HK-2 (cell line): Measurements from ENCODE around the gene ZSWIM8.
A peak's percentile ranks its signal among the peaks of the same experiment; 100 is the strongest.
"Not testable (repeated sequence)": the region's sequence is repeated elsewhere in the genome, so short reads cannot be mapped to it uniquely, and the experiment has no call there.

Experiments used
- DNase-seq: peaks from one replicate; pipeline ENCODE4 v3.0.0-alpha.2; 2018; ENCODE audit not compliant: unreplicated experiment

ZSWIM8 gene, protein sequence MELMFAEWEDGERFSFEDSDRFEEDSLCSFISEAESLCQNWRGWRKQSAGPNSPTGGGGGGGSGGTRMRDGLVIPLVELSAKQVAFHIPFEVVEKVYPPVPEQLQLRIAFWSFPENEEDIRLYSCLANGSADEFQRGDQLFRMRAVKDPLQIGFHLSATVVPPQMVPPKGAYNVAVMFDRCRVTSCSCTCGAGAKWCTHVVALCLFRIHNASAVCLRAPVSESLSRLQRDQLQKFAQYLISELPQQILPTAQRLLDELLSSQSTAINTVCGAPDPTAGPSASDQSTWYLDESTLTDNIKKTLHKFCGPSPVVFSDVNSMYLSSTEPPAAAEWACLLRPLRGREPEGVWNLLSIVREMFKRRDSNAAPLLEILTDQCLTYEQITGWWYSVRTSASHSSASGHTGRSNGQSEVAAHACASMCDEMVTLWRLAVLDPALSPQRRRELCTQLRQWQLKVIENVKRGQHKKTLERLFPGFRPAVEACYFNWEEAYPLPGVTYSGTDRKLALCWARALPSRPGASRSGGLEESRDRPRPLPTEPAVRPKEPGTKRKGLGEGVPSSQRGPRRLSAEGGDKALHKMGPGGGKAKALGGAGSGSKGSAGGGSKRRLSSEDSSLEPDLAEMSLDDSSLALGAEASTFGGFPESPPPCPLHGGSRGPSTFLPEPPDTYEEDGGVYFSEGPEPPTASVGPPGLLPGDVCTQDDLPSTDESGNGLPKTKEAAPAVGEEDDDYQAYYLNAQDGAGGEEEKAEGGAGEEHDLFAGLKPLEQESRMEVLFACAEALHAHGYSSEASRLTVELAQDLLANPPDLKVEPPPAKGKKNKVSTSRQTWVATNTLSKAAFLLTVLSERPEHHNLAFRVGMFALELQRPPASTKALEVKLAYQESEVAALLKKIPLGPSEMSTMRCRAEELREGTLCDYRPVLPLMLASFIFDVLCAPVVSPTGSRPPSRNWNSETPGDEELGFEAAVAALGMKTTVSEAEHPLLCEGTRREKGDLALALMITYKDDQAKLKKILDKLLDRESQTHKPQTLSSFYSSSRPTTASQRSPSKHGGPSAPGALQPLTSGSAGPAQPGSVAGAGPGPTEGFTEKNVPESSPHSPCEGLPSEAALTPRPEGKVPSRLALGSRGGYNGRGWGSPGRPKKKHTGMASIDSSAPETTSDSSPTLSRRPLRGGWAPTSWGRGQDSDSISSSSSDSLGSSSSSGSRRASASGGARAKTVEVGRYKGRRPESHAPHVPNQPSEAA (N-terminal part only)

DNA sequence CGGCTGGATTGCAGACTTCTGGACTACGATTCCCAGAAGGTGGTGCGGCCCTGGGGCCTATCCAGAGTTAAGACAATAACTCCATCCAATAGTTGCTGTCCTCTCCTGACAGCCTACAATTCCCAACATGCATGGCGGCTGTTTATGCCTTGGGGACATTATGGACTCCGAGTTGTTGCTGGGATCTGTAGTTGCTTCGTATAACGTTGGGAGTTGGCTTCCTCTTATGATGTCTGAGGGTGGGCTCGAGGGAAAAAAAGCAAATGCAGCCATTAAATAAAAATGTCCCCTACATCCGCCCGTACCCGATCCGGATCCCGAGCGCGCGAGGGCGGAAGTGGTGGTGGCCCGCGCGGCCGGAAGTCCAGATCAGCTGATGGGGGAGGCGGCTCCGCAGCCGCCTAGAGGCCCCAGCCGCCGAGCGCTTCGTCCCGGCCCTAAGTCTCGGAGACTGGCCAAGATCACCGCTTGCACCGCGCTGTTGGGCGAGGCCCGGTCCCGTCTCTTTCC, at the start of gene ZSWIM8:
Gene ZSWIM8 (plus strand): TSS at position 396 of the 510 bp plus-strand sequence. CDS start 273 bp downstream, outside the sequence.
- DNase-seq, result peak; percentile 90

DNA sequence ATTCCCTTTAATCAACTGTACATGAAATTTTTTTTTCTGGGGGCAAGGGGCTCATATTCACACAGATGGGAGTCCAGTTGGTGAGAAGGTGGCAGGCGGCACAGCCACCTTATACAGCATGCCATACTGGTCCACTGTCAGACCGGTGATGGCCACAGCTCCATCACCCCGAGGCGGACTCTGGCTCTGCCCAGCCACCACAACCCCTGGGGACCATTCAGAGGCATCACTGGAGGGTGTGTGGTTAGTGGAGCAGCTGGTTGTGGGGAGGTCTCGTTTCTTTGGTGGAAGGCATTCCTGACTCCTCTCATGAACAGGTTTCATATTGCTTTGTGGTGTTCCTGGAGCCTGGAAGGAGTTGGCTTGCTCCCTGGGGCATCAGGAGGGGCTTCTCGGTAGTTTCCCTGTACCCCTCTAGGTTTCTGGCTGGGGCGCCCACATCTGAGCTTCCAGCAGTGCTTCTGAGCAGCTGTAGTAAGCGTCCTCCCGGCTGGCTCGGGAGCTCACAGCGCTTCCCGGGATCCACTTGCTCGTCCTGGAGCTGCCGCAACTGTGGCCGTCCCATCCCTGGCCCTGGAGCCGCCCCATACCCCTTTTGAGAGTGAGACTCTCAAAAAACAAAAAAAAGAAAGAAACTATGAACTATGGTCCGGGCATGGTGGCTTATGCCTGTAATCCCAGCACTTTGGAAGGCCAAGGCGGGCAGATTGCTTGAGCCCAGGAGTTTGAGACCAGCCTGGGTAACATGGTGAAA, 44.7 kb upstream of the ZSWIM8 start:
- not testable (repeated sequence) for DNase-seq

DNA sequence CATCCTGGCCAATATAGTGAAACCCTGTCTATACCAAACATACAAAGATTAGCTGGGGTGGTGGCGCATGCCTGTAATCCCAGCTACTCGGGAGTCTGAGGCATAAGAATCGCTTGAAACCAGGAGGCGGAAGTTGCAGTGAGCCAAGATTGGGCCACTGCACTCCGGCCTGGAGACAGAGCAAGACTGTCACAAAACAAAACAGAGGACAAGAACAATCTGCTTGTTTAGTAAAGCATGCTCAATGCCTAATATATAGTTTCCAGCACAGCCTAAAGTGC, 43.0 kb upstream of the ZSWIM8 start:
- no peak for DNase-seq

DNA sequence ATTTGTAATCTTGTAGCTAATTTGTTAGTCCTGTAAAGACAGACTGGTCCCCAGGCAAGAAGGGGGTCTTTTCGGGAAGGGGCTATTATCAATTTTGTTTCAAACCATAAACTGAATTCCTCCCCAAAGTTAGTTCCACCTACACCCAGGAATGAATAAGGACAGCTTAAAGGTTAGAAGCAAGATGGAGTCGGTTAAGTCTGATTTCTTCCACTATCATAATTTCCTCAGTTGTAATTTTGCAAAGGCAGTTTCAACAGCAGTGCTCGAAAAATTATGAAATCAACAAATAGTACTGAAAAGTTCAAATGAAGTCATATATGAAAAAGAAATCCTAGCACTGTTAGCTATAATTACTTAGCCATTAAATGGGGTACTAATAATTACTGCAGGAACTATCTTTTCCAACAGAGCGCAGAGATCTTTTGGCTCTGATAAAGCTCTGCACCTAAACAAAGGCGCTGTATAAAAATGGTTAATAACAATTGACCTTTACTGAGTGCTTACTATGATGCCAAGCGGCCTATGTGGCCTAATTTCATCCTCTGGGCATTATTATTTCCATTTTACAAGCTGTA, 42.0 kb upstream of the ZSWIM8 start:
- DNase-seq, result no peak

DNA sequence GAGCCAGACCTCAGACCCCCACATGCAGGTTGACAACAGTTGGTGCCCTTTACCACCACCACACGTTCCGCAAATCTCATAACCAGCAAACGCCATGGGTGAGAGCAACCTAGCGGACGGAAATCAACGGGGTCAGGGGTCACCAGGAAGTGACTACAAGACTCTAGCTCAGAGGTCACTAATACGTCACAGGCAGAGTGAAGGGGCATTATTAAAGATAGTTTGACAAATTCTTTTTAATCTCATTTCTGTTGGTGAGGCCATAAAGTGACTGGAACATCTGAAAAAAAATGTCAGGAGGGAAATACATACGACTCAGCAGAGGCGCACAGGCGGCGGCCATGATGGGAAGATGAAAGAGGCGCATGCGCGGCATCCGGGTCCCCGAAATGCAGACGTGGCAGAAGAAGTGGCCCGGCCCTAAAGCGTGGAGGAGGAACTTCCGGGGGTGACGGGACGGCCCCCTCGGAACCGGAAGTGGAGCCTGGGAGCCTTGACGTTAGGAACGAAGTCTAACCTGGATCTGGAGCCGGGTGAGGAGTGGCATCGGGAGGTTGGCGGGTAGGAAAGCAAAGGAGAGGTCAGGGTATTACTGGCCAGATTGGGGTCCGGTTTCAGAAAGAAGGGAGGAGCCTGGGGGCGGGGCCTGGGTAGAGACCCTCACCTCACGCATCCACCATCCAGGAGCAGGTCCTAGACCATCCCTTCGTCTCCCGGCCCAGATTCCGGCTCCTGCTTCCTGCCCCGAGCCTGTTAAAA, 41.3 kb upstream of the ZSWIM8 start, which contains the start of gene SEC24C:
Gene SEC24C (plus strand): TSS at position 468 of the 759 bp plus-strand sequence. CDS start 2,461 bp downstream, outside the sequence.
- DNase-seq, result peak; percentile 96

DNA sequence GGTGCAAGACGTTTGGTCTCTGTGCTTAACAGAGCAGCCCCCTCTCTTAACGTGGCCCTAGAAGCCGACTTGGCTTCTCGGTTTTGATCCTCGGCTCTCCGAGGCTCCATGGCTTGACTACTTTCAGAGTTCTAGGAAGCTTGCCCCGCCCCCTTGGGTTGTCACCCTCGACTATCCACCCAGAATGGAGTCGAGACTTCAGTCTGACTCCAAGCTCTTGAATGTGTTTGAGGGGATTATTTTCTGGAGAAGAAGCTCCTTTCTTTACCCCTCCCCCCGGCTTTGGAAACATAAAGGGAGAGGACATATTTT, 40.8 kb upstream of the ZSWIM8 start:
- peak; percentile 56 for DNase-seq

DNA sequence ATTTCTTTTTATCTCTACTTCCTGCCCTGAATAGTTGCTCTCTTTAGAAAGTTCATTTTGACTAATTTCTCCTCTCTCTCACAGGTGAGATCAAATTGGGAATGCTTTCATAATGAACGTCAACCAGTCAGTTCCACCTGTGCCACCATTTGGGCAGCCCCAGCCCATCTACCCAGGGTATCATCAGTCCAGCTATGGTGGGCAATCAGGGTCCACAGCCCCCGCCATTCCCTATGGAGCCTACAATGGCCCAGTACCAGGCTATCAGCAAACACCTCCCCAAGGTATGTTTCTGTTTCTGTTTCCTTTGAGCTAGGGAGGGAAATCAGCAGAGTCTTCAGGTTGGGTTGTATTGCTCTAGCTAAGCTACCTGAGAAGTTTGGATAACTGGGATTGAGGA, 38.7 kb upstream of the ZSWIM8 start:
- DNase-seq, result no peak

DNA sequence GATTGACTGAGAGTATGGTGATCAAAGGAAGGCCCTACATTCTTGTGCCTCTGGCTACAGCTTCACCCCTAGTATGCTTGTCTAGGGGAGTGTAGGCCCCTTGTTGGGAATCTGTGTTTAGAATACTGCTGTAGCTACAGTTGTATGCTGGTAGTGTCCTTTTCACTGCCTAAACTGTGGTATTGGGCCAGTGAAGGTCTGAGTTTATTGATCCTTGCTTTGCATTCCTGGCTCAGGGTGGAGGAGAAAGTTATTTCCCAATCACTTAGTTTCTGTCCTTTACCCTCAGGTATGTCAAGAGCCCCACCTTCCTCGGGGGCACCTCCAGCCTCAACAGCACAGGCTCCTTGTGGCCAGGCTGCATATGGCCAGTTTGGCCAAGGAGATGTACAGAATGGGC, 34.6 kb upstream of the ZSWIM8 start:
- DNase-seq, result no peak

DNA sequence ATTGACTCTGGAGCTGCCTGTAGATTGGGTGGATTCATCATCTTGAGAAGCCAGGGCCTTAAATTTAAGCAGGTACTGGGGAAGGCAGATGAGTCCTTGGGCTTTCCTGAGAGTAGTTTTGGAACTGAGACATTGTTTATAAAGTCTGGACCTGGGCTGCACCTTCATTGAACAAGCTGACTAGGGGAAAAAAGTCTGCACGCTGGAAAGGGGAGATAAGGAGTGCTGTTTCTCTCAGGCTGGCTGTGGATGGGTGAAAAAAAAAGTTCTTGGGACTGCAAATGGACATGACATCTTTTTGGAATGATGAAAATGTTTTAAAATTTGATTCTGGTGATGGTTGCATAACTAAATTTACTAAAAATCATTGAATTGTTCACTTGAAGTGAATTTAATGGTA, 29.2 kb upstream of the ZSWIM8 start:
- DNase-seq, result no peak

DNA sequence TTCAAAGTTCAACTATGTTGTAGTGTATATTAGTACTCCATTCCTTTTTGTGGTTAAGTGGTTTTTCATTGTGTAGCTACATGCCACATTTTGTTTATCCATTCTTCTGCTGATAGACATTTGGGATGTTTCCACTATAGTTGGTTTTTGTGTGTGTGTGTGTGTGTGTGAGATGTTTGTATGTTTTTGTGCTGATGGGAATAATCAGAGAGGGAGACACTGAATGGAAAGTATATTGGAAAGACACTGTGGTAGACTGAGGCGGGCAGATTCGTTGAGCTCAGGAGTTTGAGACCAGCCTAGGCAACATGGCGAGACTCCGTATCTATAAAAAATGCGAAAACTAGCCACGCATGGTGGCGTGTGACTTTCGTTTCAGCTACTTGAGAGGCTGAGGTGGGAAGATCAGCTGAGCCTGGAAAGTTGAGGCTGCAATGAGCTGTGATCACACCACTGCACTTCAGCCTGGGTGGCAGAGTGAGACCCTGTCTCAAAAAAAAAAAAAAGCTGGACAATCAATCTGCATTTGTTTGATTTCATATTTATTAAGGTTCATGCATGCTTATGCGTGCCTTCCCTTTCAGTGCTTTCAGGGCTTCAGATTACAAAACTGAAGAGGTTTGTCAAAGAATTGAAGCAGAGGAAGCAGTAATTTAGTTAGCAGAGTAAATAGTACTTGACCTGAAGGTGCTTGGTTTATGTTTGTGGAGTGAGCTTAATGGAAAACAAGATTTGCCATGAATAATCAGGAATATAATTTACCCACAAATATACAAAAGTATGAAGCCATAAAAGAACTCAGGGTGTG, 26.5 kb upstream of the ZSWIM8 start:
- DNase-seq, result no peak

DNA sequence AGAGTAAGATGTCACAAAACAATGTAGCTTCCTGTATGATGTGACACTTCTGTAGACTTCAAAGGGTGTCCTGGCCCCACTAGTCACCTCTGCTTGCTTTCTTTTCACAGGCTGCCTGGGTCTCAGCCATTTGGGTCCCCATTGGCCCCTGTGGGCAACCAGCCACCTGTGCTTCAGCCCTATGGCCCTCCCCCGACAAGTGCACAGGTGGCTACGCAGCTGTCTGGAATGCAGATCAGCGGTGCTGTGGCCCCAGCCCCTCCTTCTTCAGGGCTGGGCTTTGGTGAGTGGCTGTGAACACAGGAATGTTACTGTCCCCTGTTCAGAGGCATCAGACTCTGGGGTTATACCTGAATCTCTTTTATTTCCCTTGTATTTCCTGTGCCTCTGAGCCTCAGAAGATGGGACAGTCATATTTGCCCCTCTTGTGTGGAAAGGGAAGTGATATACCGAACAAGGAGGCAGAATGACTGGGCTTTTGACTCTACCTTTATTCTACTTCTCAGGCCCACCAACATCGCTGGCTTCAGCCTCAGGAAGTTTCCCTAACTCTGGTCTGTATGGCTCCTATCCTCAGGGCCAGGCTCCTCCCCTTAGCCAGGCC, 25.8 kb upstream of the ZSWIM8 start:
- DNase-seq, result no peak

DNA sequence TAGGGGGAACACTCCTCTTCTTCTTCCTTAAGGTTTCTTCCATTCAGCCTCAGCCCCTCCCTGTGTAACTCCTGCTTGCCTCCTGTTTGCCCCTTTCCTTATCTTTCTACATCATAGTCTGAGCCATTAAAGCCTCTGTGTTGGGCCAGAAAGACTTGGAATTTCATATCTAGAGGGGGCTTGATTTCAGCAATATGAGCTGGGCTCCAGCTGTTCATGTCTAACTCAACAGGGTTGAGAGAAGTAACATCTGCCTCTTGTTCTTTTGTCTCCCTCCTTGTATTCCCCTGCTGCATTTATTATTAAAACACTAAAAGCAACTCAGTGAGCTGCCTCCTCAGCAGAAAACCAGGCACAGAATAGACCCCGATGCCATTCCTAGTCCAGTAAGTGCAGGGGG, 23.6 kb upstream of the ZSWIM8 start:
- no peak for DNase-seq

DNA sequence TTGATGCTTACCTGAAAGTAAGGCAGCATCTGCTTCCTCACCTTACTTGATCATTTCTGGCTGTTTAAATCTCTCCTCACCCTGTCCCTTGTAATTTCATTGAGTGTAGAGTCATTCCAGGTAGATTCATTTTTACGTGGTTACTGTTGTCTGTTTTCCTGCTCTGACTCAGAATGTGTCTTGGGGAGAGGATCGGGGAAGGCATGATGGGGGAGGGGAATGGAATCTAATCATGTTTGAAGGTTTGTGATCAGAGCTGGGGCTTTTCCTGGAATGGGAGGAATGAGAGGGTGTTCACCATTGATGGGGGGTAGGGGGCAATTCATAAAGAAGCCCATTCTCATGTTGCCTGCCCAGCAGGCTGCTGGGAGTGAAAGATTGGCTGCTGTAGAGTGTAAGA, 22.5 kb upstream of the ZSWIM8 start:
- DNase-seq, result peak; percentile 41

DNA sequence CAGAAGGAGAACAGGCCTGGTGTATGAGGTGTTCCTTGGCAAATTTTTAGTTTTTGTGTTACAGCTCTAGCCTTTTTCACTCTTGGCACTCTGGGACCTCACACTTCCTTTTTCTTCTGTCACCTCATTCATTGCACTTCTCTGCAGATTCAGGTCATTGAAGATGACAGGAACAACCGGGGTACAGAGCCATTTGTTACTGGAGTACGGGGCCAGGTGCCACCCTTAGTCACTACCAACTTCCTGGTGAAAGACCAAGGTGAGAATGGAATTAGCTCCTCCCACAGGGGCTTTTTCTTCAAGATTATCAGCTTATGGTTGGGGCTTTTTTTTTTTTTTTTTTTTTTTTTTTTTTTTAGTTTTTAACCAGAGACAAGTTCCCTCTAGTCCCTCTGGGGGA, 22.1 kb upstream of the ZSWIM8 start:
- no peak for DNase-seq

DNA sequence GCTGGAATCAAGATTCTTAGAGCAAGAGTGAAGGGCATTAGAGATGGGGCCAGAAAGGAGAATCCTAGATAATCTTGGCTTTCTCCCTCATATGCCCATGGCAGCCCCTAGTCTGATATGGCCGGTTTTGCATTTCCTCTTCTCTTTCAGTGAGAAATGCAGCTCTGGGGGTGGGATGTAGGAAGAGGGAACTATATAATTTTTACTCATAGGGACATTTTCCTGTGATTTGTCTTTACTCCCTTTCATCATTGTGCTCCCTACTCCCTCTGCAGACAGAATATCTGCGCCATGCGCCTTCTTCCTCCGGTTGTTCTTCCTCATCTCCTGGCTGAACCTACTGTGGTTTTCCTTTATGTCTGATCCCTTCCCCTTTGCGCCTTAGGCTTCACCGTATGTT, 20.3 kb upstream of the ZSWIM8 start:
- DNase-seq, result no peak

DNA sequence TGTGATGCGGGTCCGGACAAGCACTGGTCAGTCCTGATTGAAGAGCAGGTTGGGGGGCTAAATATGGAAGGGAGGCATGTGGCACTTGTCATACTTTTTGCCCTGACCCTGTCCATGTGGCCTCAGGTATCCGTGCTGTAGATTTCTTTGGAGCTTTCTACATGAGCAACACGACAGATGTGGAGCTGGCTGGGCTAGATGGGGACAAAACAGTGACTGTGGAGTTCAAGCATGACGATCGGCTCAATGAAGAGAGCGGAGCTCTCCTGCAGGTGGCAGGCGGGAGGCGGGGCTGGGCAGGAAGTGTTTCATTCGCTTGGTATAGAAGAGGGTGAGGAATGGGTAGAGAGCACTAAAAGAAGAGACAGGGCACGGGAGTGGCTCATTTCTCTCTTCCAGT, 16.5 kb upstream of the ZSWIM8 start:
- DNase-seq, result no peak

DNA sequence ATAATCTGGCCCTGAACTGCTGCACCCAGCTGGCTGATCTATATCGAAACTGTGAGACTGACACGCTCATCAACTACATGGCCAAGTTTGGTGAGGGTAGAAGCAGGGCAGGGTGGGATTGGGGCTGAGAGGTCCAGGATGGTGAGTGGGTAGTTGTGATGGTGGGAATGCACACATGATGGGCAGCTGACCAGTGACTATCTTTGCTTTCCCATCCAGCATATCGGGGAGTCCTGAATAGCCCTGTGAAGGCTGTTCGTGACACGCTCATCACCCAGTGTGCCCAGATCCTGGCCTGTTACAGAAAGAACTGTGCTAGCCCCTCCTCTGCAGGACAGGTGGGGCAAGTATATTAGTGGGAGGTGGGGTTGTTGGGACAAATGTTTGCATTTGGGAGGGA, 16.0 kb upstream of the ZSWIM8 start:
- no peak for DNase-seq

DNA sequence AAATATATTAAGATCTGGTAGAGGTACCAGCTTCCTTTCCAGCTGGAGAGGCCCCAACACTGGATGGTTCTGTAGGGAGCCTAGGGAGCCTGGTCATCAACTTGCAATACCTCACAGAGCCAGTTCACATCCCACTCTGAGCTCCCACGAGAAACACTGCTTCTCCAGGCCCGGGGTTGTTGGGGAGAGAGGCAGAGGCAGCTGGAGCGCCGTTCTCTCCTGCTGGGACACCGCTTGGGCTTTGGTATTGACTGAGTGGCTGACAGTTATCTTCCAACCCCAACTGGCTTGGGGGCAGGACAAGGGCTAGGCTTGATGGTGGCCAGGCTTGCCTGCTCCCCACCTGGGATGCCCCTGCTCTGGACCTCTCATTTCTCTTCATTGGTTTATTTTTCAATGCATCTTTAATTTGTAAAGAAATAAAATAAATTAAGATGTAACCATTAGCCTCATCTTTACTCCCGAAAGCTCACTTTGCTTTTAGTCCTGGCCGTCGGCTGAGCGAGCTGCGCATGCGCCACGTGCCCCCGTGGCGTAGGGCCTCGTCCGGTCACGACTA, 13.6 kb upstream of the ZSWIM8 start:
- DNase-seq, result no peak
